HG03571 (cell line): Measurements from ENCODE around the gene RSBN1.
"Not testable (repeated sequence)": the region's sequence is repeated elsewhere in the genome, so short reads cannot be mapped to it uniquely, and the experiment has no call there.

Experiments
- ATAC-seq: cut with Tn5 transposase; IDR thresholded peaks from one replicate; pipeline ENCODE4 v1.9.1; 2021; ENCODE audit not compliant: unreplicated experiment

Gene RSBN1

GRCh38 chr1:113811888-113812660 lies at the start of gene RSBN1:
TSS of gene RSBN1 (minus strand) at chr1:113812476. CDS start at chr1:113812412, 64 bp downstream.
- peak; percentile 90 for ATAC-seq

- no peak for ATAC-seq
Measured at GRCh38 chr1:113861641-113862040, 49.4 kb upstream of the RSBN1 start.

DNA sequence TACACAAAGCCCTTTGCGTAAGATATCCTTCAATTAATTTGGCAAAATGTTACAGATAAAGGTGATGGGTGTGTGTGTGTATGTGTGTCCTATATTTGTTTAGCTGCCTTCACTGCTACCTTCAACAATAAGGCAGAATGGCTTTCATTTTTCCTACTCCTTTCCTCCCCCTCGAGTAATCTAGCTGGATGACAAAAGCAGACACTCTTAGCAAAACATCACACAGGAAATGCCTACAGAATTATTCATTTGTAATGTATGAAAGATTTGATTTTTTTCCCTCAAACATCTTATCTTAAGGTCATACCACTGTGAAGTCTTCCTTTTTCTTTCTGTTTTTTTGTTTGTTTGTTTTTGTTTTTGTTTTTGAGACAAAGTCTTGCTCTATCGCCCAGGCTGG lies 48.6 kb upstream of the RSBN1 start:
- ATAC-seq = no peak

DNA sequence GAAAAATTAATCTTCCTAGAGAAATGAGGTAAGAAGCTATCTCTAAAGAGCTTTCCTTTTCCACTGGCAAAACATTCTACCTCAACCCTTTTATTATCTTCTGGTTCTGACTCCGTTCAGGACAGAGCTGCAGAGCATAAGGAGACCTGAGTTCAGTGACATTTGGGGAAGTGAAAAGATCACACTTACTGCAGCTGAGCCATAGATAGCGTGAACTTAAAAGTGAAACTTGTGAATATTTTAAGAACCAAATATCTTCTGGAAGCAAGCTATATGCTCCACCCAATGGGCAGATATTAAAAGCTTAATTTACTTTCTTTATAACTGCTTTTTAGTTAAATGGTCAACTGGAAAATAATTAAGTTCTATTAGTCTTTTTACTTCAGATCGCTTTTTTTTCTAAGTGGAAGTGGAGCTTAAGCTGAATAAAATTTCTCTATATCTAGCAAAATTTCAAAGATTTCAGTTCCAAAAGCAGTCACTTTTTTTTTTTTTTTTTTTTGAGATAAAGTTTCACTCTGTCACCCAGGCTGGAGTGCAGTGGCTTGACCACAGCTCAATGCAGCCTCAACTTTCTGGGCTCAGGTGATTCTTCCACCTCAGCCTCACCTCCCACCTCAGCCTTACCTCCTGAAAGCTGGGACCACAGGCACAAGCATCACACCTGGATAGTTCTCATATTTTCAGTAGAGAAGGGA lies 47.4 kb upstream of the RSBN1 start:
- ATAC-seq = peak; percentile 78

DNA sequence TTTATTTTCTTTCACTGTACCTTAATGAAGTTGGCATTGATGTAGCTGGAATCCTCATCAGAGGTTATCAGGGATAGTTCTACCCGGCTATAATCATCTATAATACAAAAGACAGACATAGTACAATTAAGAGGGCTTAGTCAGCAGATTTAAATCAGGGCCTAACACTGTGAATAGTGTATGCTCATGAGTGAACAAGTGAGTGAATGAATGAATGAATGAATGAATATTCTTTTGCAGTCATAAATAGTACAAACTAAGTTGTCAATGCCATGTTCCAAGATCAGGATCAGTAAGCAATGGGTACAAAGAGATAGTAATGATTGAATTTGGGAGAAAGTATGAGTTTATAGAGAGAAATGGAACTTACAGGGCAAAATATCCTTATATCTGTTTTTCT lies 46.7 kb upstream of the RSBN1 start:
- no peak for ATAC-seq

GRCh38 chr1:113858418-113858817 lies 46.1 kb upstream of the RSBN1 start:
- no peak for ATAC-seq

DNA sequence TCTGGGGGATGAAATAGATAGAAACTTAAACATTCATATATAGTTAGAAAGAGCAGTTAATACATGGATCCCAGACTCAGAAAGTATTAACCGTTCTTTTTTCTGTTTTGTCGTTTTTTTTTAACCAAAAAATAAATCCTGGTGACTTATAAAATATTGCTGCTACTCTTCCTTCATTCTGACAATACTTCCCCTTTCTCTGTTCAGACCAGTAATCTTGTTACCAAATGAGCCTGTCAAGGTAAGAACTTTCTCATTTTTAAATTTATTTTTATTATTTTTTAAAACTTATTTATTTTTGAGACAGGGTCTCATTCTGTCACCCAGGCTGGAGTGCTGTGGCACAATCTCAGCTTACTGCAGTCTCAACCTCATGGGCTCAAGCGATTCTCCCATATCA lies 45.5 kb upstream of the RSBN1 start:
- ATAC-seq = no peak

DNA sequence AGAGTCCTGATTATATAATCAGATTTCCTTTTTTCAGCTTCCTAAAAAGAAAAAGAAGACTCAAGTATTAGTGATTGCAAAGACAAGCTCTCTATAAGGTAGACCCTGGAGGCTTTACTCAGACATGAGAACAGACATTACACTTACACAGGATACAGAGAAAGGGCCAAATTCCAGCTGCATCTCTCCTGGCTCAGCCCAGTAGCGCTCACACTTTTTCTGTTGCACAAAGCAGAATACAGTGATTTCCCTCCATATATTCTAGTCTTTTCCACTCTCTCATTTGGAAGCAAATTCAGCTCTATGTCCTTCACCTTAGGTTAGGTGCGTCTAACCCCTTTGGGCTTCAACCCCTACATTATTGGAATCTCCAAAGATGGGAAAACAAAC lies 44.1 kb upstream of the RSBN1 start:
- ATAC-seq = no peak

DNA sequence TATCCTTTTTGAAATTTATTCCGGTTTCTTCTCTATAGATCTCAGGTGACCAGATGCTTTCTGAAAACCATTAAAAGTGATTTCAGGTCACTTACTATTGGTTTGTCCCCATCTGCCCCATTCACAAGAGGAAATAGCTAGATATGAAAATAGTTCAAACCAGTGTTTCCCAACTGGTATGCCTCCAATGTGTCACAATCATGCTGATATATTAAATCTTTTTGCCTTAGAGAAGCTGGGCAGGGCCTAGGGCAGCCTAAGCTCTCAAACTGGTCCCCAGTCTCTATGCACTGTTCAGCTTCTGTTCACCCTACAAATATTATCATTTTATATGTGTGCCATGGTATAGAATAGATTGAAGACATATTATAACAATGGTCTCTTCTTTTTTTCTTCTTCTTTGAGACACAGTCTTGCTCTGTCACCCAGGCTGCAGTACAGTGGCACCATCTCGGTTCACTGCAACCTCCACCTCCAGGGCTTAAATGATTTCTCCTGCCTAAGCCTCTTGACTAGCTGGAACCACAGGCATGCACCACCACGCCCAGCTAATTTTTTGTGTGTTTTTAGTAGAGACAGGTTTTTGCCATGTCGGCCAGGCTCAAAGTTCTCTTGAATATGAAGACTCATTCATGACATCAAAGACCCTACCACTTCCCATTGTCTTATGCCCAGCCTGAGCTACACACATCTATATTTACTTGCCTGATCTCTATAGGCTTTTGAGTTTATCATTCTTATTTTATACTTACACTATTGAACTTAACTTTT lies 43.5 kb upstream of the RSBN1 start:
- ATAC-seq = no peak

DNA sequence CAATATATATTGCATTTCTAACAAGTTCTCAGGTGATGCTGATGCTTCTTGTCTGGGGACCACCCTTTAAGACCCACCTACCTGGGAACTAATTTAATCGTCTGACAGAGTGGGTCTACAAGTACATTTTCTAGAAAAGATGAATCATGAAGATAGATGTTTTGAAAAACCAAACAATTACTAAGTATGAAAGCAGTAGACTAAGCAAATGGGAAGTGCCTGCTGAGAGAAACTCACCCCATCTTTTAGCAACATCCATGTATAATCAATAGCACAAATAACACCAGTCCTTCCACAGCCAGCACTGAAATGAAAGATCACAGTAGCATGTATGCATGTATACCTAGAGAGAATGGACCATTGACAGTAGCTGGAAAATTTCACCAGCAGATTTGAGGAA lies 42.0 kb upstream of the RSBN1 start:
- no peak for ATAC-seq

DNA sequence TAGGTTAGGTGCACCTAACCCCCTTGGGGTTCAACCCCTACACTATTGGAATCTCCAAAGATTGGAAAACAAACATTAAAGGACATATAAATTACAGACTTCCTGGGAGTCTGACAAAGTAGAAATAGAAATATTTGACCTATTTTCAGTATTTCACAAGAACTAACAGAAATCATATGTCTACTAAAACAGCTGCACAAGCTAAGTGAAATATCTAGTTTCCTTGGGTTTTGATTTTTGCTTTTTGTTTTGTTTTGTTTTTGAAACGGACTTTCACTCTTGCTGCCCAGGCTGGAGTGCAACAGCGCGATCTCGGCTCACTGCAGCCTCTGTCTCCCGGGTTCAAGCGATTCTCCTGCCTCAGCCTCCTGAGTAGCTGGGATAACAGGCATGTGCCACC lies 40.4 kb upstream of the RSBN1 start:
- ATAC-seq = not testable (repeated sequence)

DNA sequence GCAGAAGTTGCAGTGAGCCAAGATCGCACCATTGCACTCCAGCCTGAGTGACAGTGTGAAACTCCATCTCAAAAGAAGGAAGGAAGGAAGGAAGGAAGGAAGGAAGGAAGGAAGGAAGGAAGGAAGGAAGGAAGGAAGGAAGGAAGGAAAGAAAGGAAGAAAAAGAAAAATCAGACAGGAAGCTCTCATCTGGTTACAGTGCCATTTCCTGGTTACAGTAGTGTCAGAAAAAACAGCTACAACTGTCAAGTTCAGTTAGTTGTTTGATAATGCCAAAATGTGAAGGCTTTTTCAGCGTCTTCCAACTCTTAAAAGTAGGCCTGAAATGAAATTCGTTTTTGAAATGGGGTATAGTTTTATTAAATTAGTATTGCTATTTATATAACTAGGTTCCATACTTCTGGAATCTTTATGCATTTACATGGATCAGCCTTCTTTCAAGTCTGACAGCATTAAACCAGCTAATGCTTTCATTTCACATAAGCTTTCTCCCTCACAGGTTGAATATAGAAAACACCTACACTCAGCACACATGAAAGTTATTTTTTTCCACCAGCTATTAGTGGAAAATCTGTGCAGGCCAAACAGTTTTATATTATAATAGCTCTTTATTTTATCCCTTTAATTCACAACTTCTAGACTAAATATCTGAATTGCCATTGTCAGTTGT lies 38.0 kb upstream of the RSBN1 start:
- no peak for ATAC-seq

DNA sequence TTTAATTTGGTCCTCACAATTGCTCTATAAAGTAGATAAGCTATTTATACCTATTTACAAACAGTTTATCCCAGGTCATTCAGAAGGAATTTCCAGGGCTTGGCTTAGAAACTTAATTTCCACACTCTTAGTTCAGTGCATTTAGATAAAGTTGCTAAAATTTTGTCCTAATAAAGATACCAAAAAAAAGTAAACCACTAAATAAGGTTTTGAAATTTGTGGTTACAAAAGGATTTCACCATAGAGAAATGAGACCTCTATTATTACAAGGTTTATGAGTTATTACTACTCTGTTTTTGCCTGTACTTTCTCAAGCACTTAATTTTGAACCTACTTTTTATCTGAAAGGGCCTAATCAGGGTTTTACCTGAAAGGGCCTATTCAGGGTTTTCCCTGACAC lies 36.8 kb upstream of the RSBN1 start:
- ATAC-seq = no peak

- no peak for ATAC-seq
Measured at GRCh38 chr1:113846391-113847035, 34.2 kb upstream of the RSBN1 start.

DNA sequence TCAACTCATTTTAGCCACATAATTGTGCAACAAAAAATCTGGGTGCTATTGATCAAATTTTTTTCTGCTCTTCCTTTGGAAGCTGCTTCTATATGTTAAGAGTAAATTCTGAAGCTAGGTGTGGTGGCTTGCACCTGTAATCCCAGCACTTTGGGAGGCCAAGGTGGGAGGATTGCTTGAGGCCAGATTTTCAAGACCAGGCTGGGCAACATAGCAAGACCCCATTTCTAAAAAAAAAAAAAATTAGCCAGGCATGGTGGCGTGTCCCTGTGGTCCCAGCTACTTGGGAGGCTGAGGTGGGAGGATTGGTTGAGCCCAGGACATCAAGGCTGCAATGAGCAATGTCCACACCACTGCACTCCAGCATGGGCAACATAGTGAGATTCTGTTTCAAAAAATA lies 24.3 kb upstream of the RSBN1 start:
- no peak for ATAC-seq

DNA sequence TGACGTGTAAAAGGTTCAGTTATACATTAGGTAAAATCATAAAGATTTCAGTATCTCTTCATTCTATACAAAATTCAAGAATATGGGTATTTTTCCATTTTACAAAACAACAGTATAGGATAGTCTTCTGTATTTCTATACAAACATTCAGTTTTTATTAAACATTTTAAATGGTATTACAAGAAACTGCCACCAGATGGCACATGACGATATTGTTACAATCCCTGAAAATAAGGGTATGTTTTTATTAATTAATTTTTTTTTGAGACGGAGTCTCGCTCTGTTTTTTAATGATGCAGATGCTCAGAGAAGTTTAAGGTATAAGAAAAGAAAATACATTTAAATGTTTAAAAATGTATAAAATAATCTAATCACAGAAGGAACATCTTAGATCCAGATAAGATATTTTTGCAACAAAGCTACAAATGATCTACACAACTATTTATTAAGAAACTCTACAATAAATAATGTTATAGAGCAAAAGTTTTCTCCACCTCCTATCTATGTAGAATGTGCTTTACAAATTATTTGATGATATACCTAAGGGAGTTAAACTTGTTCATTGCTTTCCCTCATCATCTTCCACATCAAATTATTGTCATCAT lies 23.5 kb upstream of the RSBN1 start:
- ATAC-seq = no peak

DNA sequence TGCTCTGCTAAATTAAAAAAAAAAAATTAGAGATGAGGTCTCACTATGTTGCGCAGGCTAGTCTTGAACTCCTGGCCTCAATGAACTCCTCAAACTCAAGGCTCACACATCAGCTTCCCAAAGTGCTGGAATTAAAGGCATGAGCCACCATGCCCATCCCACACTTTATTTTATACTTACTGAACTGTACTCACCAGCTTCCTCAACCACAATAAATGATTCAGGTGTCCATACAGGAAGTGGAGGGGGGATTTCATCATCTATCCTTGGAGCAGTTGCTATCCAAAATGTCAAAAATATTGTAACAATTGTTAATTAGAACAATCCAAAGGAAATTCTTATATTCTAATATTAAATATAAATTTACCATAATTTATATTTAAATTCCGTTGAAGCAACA lies 22.4 kb upstream of the RSBN1 start:
- no peak for ATAC-seq

DNA sequence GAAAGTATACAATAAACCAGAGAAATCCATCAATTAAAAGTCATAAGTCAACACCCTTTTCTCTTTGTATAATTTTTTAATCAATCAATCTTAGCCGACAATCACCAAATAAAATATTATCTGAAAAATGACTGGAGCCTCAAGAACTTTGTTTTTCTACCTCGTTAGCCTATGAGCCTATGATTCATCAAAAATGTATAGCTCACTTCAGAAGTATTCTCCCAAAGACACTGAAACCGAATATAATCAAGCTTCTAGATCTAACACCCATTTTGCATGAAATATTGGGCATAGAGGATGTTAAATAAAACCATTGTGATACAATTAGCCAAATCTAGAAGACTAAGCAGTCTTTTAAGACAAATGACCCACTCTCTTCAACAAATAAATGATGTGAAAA lies 17.8 kb upstream of the RSBN1 start:
- ATAC-seq = no peak

DNA sequence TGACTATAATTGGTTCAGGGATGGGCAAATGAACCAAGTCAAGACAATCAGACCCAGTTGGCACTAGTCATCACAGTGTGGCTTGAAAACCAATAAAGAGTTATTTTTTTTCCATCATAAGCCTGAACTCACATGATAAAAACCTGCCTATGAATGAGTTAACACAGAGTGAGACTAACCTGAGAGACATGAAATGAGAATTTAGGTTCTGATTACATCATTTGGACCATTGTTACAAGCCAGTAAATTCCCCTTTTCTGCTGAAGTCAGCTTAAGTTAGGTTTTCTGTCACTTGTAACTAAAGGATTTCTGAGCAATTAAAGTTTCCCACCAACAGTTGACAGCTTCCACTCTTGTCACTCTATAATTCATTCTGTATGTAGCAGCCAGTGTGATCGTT lies 9.6 kb upstream of the RSBN1 start:
- ATAC-seq = no peak

- no peak for ATAC-seq
Measured at GRCh38 chr1:113818578-113818977, 6.3 kb upstream of the RSBN1 start.
